ENCODE results near the gene TMEM165. TPM values are rescaled to one million over a fixed set of nuclear protein-coding genes. Genes with fewer than 3 reads are reported as not detected.

The TMEM165 gene
- total RNA-seq, 1 experiment from 2014 or later: 90.4 TPM

- peaks cover 12% of the 10 kb centered on the region; the same call in 1 of the 2 replicates for H3K4me1 ChIP-seq
- no peaks in the 10 kb centered on the region for H3K9me3 ChIP-seq
- H3K36me3 Mint-ChIP-seq (ENCODE audit: insufficient read depth, unreplicated experiment): peaks cover 47% of the 10 kb centered on the region
- ChIA-PET POLR2A (no interaction called here), CTCF (interaction anchor here (0.7 kb wide), 1 partner anchor 69 kb away, joined by 3 read pairs; no protein-coding TSS in a partner anchor)
- no peaks in the 10 kb centered on the region for H3K27me3 Mint-ChIP-seq (ENCODE audit: insufficient read depth, unreplicated experiment)
- H3K36me3 ChIP-seq (ENCODE audit: control insufficient read depth, insufficient read depth, low read length): no peaks in the 10 kb centered on the region
- intact Hi-C loops (cut with micrococcal nuclease; ENCODE audit: unreplicated experiment): no loop called here
- peaks cover 24% of the 10 kb centered on the region for H3K4me1 Mint-ChIP-seq (ENCODE audit: low read depth, unreplicated experiment)
- no peaks in the 10 kb centered on the region for H3K9me3 Mint-ChIP-seq (ENCODE audit: unreplicated experiment)
- H3K27me3 ChIP-seq (replicated peaks; ENCODE audit: control insufficient read depth, insufficient read depth, low read length): no peaks in the 10 kb centered on the region
- BruUV-seq (replicated peaks): TSS peak; percentile 30
- no peak for TF ChIP-seq CTCF (IDR thresholded peaks at IDR 0.05; ENCODE audit: insufficient read depth in 1 of 2, low read depth in 1 of 2, low read length in 1 of 2, severe bottlenecking in 1 of 2, unreplicated experiment in 1 of 2)
- peak; percentile 56 to 65 for DNase-seq
- peak overlapping the region; percentile 89 for H3K4me3 ChIP-seq (ENCODE audit: low read depth, low read length)
- H3K4me3 Mint-ChIP-seq (ENCODE audit: unreplicated experiment): peak overlapping the region; percentile 91
- peak overlapping the region; percentile 94 for H3K27ac Mint-ChIP-seq (ENCODE audit: unreplicated experiment)
These were observed 760 bp downstream of the TMEM165 start for GRCh38 chr4:55396308-55397125.

- Mint-ChIP-seq H3K9me3 (ENCODE audit: unreplicated experiment) (no peaks in the 10 kb centered on the region), H3K36me3 (ENCODE audit: insufficient read depth, unreplicated experiment) (peaks cover 47% of the 10 kb centered on the region), H3K4me1 (ENCODE audit: low read depth, unreplicated experiment) (peaks cover 24% of the 10 kb centered on the region), H3K27me3 (ENCODE audit: insufficient read depth, unreplicated experiment) (no peaks in the 10 kb centered on the region), H3K27ac (ENCODE audit: unreplicated experiment) (peak overlapping the region; percentile 91), H3K4me3 (ENCODE audit: unreplicated experiment) (peak overlapping the region; percentile 91)
- POLR2A ChIA-PET: no interaction called here
- Histone ChIP-seq H3K9me3 (no peaks in the 10 kb centered on the region), H3K4me3 (ENCODE audit: low read depth, low read length) (peak overlapping the region; percentile 89), H3K27me3 (replicated peaks; ENCODE audit: control insufficient read depth, insufficient read depth, low read length) (no peaks in the 10 kb centered on the region), H3K36me3 (ENCODE audit: control insufficient read depth, insufficient read depth, low read length) (no peaks in the 10 kb centered on the region), H3K4me1 (peaks cover 12% of the 10 kb centered on the region; the same call in 1 of the 2 replicates)
- intact Hi-C loops (cut with micrococcal nuclease; ENCODE audit: unreplicated experiment): no loop called here
- DNase-seq: no peak
- no TSS peak for BruUV-seq (replicated peaks)
- CTCF ChIA-PET: interaction anchor here (0.7 kb wide), 1 partner anchor 70 kb away, joined by 3 read pairs; no protein-coding TSS in a partner anchor
- TF ChIP-seq CTCF (IDR thresholded peaks at IDR 0.05; ENCODE audit: insufficient read depth in 1 of 2, low read depth in 1 of 2, low read length in 1 of 2, severe bottlenecking in 1 of 2, unreplicated experiment in 1 of 2): no peak
These were observed 1.3 kb downstream of the TMEM165 start for GRCh38 chr4:55397126-55397436.

GRCh38 chr4:55397520-55398321 lies 2.0 kb downstream of the TMEM165 start:
- no peaks in the 10 kb centered on the region for H3K27me3 ChIP-seq (replicated peaks; ENCODE audit: control insufficient read depth, insufficient read depth, low read length)
- peak overlapping the region; percentile 91 for H3K4me3 Mint-ChIP-seq (ENCODE audit: unreplicated experiment)
- no peak for TF ChIP-seq CTCF (IDR thresholded peaks at IDR 0.05; ENCODE audit: insufficient read depth in 1 of 2, low read depth in 1 of 2, low read length in 1 of 2, severe bottlenecking in 1 of 2, unreplicated experiment in 1 of 2)
- peaks cover 52% of the 10 kb centered on the region for H3K36me3 Mint-ChIP-seq (ENCODE audit: insufficient read depth, unreplicated experiment)
- intact Hi-C loops (cut with micrococcal nuclease; ENCODE audit: unreplicated experiment): no loop called here
- H3K9me3 Mint-ChIP-seq (ENCODE audit: unreplicated experiment): no peaks in the 10 kb centered on the region
- peak overlapping the region; percentile 91 for H3K27ac Mint-ChIP-seq (ENCODE audit: unreplicated experiment)
- H3K36me3 ChIP-seq (ENCODE audit: control insufficient read depth, insufficient read depth, low read length): no peaks in the 10 kb centered on the region
- no peaks in the 10 kb centered on the region for H3K9me3 ChIP-seq
- peaks cover 24% of the 10 kb centered on the region for H3K4me1 Mint-ChIP-seq (ENCODE audit: low read depth, unreplicated experiment)
- peaks cover 12% of the 10 kb centered on the region; the same call in 1 of the 2 replicates for H3K4me1 ChIP-seq
- H3K27me3 Mint-ChIP-seq (ENCODE audit: insufficient read depth, unreplicated experiment): no peaks in the 10 kb centered on the region
- DNase-seq: no peak
- POLR2A ChIA-PET: interaction anchor here (0.6 kb wide), 1 partner anchor 149 kb away, joined by 3 read pairs; no protein-coding TSS in a partner anchor
- H3K4me3 ChIP-seq (ENCODE audit: low read depth, low read length): peak overlapping the region; percentile 89
- CTCF ChIA-PET: interaction anchor here (0.7 kb wide), 1 partner anchor 70 kb away, joined by 3 read pairs; no protein-coding TSS in a partner anchor
- no TSS peak for BruUV-seq (replicated peaks)
